ENCODE results near the gene ZNF19. TPM values are rescaled to one million over a fixed set of nuclear protein-coding genes. Genes with fewer than 3 reads are reported as not detected.

ZNF19 gene
- total and polyA plus RNA-seq, 2 donors (not counting 3 experiments of a cell fraction or from before 2014, with no cell fraction given) = 0.98 to 2.6 TPM

- Histone ChIP-seq H3K4me1 (ENCODE audit: control insufficient read depth, extremely low read depth, insufficient read depth, low read length) (no peaks in the 10 kb centered on the region), H3K36me3 (ENCODE audit: control insufficient read depth in 2 of 2, extremely low read depth in 1 of 2, insufficient read depth in 2 of 2, low read length in 2 of 2) (no peaks in the 10 kb centered on the region), H3K27ac (ENCODE audit: insufficient read depth, low read depth, low read length) (no peak overlapping the region), H3K9me3 (replicated peaks; ENCODE audit: control insufficient read depth, insufficient read depth, low read length) (no peaks in the 10 kb centered on the region), H3K27me3 (ENCODE audit: control insufficient read depth in 2 of 2, insufficient read depth in 2 of 2, low read length in 2 of 2) (peaks cover 3 to 7% of the 10 kb centered on the region in 2 experiments), H2AFZ (ENCODE audit: low read depth, low read length) (no peak overlapping the region), H3K79me2 (ENCODE audit: control insufficient read depth, insufficient read depth, low read length) (no peaks in the 10 kb centered on the region), H4K20me1 (replicated peaks; ENCODE audit: control insufficient read depth, extremely low read depth, insufficient read depth, low read length) (no peaks in the 10 kb centered on the region), H3K4me3 (replicated peaks in 1 of 3; ENCODE audit: insufficient read depth in 1 of 3, low read depth in 1 of 3, low read length in 3 of 3) (no peak overlapping the region), H3K4me2 (ENCODE audit: insufficient read depth, low read length) (no peak overlapping the region), H3K9me1 (replicated peaks; ENCODE audit: control insufficient read depth, extremely low read depth, insufficient read depth, low read length) (no peaks in the 10 kb centered on the region), H3K9ac (replicated peaks; ENCODE audit: extremely low read depth, insufficient read depth, low read length) (no peak overlapping the region)
- FAIRE-seq (no peak), DNase-seq (ENCODE audit: low read depth, low spot score) (no peak)
- no TSS peak for BruUV-seq (replicated peaks)
- dilution Hi-C loops (cut with MboI; ENCODE audit: extremely low pct_ligation_motif_present, low sequenced_read_pairs) (no loop called here), intact Hi-C loops (cut with micrococcal nuclease) (no loop called here)
- TF ChIP-seq POLR2AphosphoS5 (IDR thresholded peaks at IDR 0.05; ENCODE audit: insufficient read depth, low read depth, low read length) (no peak), JUN (IDR thresholded peaks at IDR 0.05; ENCODE audit: borderline replicate concordance, insufficient read depth, insufficient read length, low read depth) (no peak), POLR2A (IDR thresholded peaks at IDR 0.05; ENCODE audit: low read depth, low read length) (no peak), CTCF (IDR thresholded peaks at IDR 0.05; ENCODE audit: extremely low read depth in 1 of 2, insufficient read depth in 1 of 2, low read depth in 1 of 2, low read length in 2 of 2) (no peak), MYC (IDR thresholded peaks at IDR 0.05; ENCODE audit: low read depth, low read length) (no peak), MAX (IDR thresholded peaks at IDR 0.05; ENCODE audit: insufficient read depth, insufficient read length) (no peak), FOS (IDR thresholded peaks at IDR 0.05; ENCODE audit: borderline replicate concordance, insufficient read depth, low read length) (no peak), GATA2 (IDR thresholded peaks at IDR 0.05; ENCODE audit: insufficient read depth, insufficient read length, low read depth, low read length) (no peak), EZH2 (IDR thresholded peaks at IDR 0.05; ENCODE audit: borderline replicate concordance, low read depth, low read length, severe bottlenecking) (no peak)
- CTCF ChIA-PET = interaction anchor here (1.5 to 5.1 kb wide), 3 partner anchors 8 to 70 kb away, joined by 4 to 37 read pairs (median 10); no protein-coding TSS in a partner anchor
- POLR2A ChIA-PET = no interaction called here
Measured at GRCh38 chr16:71428883-71429282, 60.2 kb downstream of the ZNF19 start.

Measured in endothelial cell of umbilical vein (primary cell).